A673 (cell line): Measurements from ENCODE around the gene NAV2.

Experiments used
- EZH2 ChIP-seq: fragments of 200-600 bp; sonication (generic); IDR thresholded peaks from 2 replicates; pipeline ENCODE4 v1.6.1; 2017; ENCODE audit warnings: borderline replicate concordance, low read depth, mild to moderate bottlenecking, mixed read lengths, antibody characterized with exemption, low read length; ENCODE audit not compliant: poor library complexity, severe bottlenecking
- TF ChIP-seq, protein P1 (sequence below): fragments of 300-800, 200-600 bp; sonication (generic); conservative IDR thresholded peaks from 2 replicates; pipeline ENCODE4 v1.5.1; 2017; ENCODE audit warnings: low read depth, mild to moderate bottlenecking, antibody characterized with exemption, low read length, moderate library complexity, mixed read lengths

DNA sequence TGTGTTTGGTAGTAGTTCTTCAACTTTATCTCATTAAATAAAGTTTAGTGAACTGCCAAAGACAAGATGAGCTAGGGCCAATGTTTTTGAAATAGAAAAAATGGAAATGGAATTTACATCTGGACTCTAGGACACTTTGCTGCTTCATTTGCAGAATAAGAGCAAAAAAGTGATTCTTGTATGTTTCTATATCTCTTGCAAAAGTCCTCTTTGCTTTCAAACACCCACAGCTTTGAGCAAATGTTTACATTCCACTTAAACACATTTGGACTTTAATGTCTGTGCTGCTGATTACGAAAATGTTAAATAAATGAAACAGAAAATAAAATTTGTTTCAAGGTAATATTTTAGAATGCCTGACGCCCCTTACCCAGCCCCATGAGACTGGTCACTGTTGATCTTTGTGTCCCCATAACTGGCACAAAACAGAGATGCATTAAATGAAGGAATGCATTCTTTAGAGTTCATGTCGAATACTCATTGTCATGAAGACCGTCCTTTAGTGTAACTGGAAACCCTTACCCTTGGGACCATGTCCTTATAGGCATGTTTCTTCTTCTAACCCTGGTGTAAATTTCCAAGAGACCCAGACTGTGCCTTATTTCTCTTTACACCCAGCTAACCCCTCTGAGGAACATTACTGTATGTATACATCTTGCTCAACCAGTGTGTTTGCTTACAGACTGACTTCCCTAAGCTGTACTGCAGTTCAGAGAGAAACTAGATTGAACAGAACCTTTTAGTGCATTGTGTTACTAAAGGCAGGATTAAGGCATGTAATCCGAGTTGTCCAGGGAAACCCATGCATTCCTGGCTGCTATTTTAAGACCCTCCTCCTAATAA is 199.7 kb downstream of the NAV2 start:
- TF ChIP-seq, protein P1, sequence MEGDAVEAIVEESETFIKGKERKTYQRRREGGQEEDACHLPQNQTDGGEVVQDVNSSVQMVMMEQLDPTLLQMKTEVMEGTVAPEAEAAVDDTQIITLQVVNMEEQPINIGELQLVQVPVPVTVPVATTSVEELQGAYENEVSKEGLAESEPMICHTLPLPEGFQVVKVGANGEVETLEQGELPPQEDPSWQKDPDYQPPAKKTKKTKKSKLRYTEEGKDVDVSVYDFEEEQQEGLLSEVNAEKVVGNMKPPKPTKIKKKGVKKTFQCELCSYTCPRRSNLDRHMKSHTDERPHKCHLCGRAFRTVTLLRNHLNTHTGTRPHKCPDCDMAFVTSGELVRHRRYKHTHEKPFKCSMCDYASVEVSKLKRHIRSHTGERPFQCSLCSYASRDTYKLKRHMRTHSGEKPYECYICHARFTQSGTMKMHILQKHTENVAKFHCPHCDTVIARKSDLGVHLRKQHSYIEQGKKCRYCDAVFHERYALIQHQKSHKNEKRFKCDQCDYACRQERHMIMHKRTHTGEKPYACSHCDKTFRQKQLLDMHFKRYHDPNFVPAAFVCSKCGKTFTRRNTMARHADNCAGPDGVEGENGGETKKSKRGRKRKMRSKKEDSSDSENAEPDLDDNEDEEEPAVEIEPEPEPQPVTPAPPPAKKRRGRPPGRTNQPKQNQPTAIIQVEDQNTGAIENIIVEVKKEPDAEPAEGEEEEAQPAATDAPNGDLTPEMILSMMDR = no peak
- TF ChIP-seq EZH2 = no peak
